ENCODE results near the gene WDR88. TPM values are rescaled to one million over a fixed set of nuclear protein-coding genes. Genes with fewer than 3 reads are reported as not detected.

WDR88 gene
- total and polyA plus RNA-seq, 12 donors: 0.13 to 0.37 TPM; not detected in 10

DNA sequence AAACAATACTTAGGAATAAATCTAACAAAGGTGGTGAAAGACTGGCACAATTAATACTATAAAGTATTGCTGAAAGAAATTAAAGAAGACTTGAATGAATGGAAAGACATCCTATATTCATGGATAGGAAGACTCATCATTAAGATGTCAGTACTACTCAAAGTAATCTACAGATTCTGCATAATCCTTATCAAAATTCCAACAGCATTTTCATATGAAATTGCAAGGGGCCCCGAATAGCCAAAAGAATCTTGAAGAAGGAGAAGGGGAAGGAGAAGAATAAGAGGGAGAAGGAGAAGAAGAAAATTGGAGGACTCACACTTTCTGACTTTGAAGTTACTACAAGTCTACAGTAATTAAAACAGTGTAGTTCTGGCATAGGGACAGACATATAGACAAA lies 36.6 kb downstream of the WDR88 start:
- peaks cover 0 to 10% (median 5%) of the 10 kb centered on the region in 9 donors for H3K4me1 ChIP-seq
- H3K27me3 ChIP-seq: no peaks in the 10 kb centered on the region
- WGBS, 2 donors: 83 to 96% methylated on average over 1 of the region's 1 CpG
- ATAC-seq (no peak), DNase-seq (no peak)
- no peak for TF ChIP-seq CTCF (IDR thresholded peaks at IDR 0.05)
- intact Hi-C loops (cut with DNase I): no loop called here
- peaks cover 0 to 23% (median 0%) of the 10 kb centered on the region in 11 donors for H3K9me3 ChIP-seq
- H3K36me3 ChIP-seq: no peaks in the 10 kb centered on the region
- H3K27ac ChIP-seq: no peak overlapping the region
- H3K4me3 ChIP-seq: no peak overlapping the region

- H3K4me3 ChIP-seq: no peak overlapping the region
- DNase-seq (no peak), ATAC-seq (no peak)
- H3K4me1 ChIP-seq: peaks cover 7 to 30% (median 17%) of the 10 kb centered on the region in 9 donors
- H3K36me3 ChIP-seq: no peaks in the 10 kb centered on the region
- TF ChIP-seq CTCF (IDR thresholded peaks at IDR 0.05): no peak
- H3K27me3 ChIP-seq: no peaks in the 10 kb centered on the region
- intact Hi-C loops (cut with DNase I): no loop called here
- 86 to 94% methylated on average over 1 of the region's 1 CpG for WGBS, 2 donors
- H3K27ac ChIP-seq: no peak overlapping the region
- H3K9me3 ChIP-seq: peaks cover 0 to 23% (median 0%) of the 10 kb centered on the region in 11 donors
These were observed 39.4 kb downstream of the WDR88 start for GRCh38 chr19:33171222-33171795.

DNA sequence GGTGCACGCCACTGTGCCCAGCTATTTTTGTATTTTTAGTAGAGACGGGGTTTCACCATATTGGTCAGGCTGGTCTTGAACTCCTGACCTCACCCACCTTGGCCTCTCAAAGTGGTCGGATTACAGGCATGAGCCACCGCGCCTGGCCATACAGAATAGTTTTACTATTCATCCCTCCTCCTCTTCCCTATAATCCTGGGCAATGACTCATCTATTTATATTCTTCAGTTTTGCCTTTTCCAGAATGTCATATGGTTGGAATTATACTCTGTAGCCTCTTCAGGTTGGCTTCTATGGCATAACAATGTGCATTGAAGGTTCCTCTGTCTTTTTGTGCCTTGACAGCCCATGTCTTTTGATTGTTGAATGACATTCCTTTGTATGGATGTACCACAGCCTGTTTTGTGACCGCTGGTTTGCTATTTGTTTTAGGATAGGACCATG lies 40.0 kb downstream of the WDR88 start:
- intact Hi-C loops (cut with DNase I): no loop called here
- ATAC-seq: no peak
- WGBS, 2 donors: 93 to 96% methylated on average over 6 of the region's 6 CpGs

DNA sequence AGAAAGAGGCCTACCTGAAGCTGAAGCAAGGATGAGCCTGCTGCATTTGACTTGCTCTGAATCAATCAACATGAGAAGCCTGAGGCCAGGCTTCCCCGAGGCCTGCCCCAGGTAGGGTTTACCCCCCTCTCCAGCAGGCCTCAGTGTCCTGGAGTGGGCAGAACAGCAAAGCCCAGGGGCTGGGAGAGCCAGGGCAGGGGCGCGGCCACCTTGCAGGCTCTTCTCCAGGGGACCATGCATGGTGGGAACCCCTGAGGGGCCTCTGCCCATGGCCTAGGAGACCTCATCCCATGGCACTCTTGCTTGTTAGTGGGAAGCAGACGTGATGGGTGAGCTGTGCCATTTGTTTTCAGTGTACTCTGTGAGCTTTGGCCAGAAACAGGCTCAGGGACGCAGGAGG lies 42.3 kb downstream of the WDR88 start:
- TF ChIP-seq CTCF (IDR thresholded peaks at IDR 0.05): no peak
- Histone ChIP-seq H3K4me1 (peaks cover 7 to 46% (median 26%) of the 10 kb centered on the region in 9 donors), H3K36me3 (no peaks in the 10 kb centered on the region), H3K27me3 (no peaks in the 10 kb centered on the region), H3K9me3 (no peaks in the 10 kb centered on the region), H3K27ac (no peak overlapping the region), H3K4me3 (no peak overlapping the region)
- ATAC-seq (no peak), DNase-seq (no peak)
- 72 to 97% methylated on average over 5 of the region's 5 CpGs for WGBS, 2 donors
- intact Hi-C loops (cut with DNase I): no loop called here

More for the DNA sequence above, 40.0 kb downstream of the WDR88 start:
- TF ChIP-seq CTCF (IDR thresholded peaks at IDR 0.05): no peak
- no peaks in the 10 kb centered on the region for H3K27me3 ChIP-seq
- H3K4me3 ChIP-seq: no peak overlapping the region
- H3K36me3 ChIP-seq: no peaks in the 10 kb centered on the region
- peaks cover 7 to 30% (median 17%) of the 10 kb centered on the region in 9 donors for H3K4me1 ChIP-seq
- no peak for DNase-seq
- H3K27ac ChIP-seq: no peak overlapping the region
- peaks cover 0 to 22% (median 0%) of the 10 kb centered on the region in 11 donors for H3K9me3 ChIP-seq

All from heart right ventricle (tissue), 16 donors.